ENCODE results near the gene CENPB. TPM values are rescaled to one million over a fixed set of nuclear protein-coding genes. Genes with fewer than 3 reads are reported as not detected.

Gene CENPB
- total and polyA plus RNA-seq, 10 of the 15 experiments (the other 5 are each of a cell fraction or from before 2014, with no cell fraction given), result 0.16 to 71.2 (median 14.0) TPM

- H3K36me3 ChIP-seq (ENCODE audit: control insufficient read depth in 2 of 2, insufficient read depth in 2 of 2, low read length in 1 of 2), result no peaks in the 10 kb centered on the region
- POLR2A ChIA-PET, result no interaction called here
- intact Hi-C loops (cut with micrococcal nuclease; ENCODE audit: unreplicated experiment) (loop anchor here (2.0 kb wide), 2 partner anchors 33 to 71 kb away; partner anchors contain the start of gene AP5S1), in situ Hi-C loops (cut with MboI) (no loop called here)
- no peaks in the 10 kb centered on the region for H3K79me2 ChIP-seq (ENCODE audit: control insufficient read depth, insufficient read depth, low read length)
- no peaks in the 10 kb centered on the region for H3K27me3 ChIP-seq (replicated peaks in 1 of 2; ENCODE audit: control insufficient read depth in 2 of 2, insufficient read depth in 2 of 2, low read length in 1 of 2)
- no peak overlapping the region for H3K27ac ChIP-seq (ENCODE audit: control insufficient read depth, insufficient read depth)
- ATAC-seq, result peak; percentile 67
- CTCF ChIA-PET, result interaction anchor here (0.6 to 1.9 kb wide), 7 partner anchors 9 to 167 kb away, joined by 3 to 9 read pairs (median 3); partner anchors contain the start of gene ADISSP
- no peaks in the 10 kb centered on the region for H3K4me1 ChIP-seq (ENCODE audit: control insufficient read depth, insufficient read depth, low read length)
- TF ChIP-seq MYB (IDR thresholded peaks at IDR 0.05; ENCODE audit: borderline replicate concordance, low read depth, low read length) (no peak), LARP7 (IDR thresholded peaks at IDR 0.05) (0 out of 2 replicates have a peak, but pooled peaks have one; percentile 25), PAX8 (IDR thresholded peaks at IDR 0.05) (no peak), ZBED1 (IDR thresholded peaks at IDR 0.05; ENCODE audit: borderline replicate concordance) (no peak), POLR2A (IDR thresholded peaks at IDR 0.05; ENCODE audit: low read depth, low read length) (peak; percentile 33; the same call in 1 of the 2 replicates), CTCF (IDR thresholded peaks at IDR 0.05 in 2 of 3, conservative IDR thresholded peaks at IDR 0.05 in 1 of 3; ENCODE audit: control insufficient read depth in 2 of 3, extremely low read depth in 1 of 3, insufficient read depth in 1 of 3, low read depth in 3 of 3, low read length in 3 of 3) (peak; percentile 36 to 66 (median 61)), ZZZ3 (IDR thresholded peaks at IDR 0.05; ENCODE audit: control insufficient read depth, insufficient read length, low read depth) (no peak), TCF12 (IDR thresholded peaks at IDR 0.05; ENCODE audit: low read depth, low read length) (no peak), RB1 (IDR thresholded peaks at IDR 0.05; ENCODE audit: borderline replicate concordance) (no peak), YY1 (IDR thresholded peaks at IDR 0.05; ENCODE audit: low read depth, low read length) (peak; percentile 41; the same call in 1 of the 2 replicates), ESRRA (IDR thresholded peaks at IDR 0.05; ENCODE audit: low read length) (no peak), BACH1 (IDR thresholded peaks at IDR 0.05; ENCODE audit: borderline replicate concordance) (no peak), SMC3 (IDR thresholded peaks at IDR 0.05; ENCODE audit: borderline replicate concordance, low read length) (peak; percentile 21; the same call in 1 of the 2 replicates), TBL1XR1 (IDR thresholded peaks at IDR 0.05; ENCODE audit: low read depth, low read length) (no peak), NR2C1 (IDR thresholded peaks at IDR 0.05) (no peak)
- TF ChIP-seq, protein P1, sequence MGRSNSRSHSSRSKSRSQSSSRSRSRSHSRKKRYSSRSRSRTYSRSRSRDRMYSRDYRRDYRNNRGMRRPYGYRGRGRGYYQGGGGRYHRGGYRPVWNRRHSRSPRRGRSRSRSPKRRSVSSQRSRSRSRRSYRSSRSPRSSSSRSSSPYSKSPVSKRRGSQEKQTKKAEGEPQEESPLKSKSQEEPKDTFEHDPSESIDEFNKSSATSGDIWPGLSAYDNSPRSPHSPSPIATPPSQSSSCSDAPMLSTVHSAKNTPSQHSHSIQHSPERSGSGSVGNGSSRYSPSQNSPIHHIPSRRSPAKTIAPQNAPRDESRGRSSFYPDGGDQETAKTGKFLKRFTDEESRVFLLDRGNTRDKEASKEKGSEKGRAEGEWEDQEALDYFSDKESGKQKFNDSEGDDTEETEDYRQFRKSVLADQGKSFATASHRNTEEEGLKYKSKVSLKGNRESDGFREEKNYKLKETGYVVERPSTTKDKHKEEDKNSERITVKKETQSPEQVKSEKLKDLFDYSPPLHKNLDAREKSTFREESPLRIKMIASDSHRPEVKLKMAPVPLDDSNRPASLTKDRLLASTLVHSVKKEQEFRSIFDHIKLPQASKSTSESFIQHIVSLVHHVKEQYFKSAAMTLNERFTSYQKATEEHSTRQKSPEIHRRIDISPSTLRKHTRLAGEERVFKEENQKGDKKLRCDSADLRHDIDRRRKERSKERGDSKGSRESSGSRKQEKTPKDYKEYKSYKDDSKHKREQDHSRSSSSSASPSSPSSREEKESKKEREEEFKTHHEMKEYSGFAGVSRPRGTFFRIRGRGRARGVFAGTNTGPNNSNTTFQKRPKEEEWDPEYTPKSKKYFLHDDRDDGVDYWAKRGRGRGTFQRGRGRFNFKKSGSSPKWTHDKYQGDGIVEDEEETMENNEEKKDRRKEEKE (IDR thresholded peaks at IDR 0.05), result no peak
- TF ChIP-seq, protein P2, sequence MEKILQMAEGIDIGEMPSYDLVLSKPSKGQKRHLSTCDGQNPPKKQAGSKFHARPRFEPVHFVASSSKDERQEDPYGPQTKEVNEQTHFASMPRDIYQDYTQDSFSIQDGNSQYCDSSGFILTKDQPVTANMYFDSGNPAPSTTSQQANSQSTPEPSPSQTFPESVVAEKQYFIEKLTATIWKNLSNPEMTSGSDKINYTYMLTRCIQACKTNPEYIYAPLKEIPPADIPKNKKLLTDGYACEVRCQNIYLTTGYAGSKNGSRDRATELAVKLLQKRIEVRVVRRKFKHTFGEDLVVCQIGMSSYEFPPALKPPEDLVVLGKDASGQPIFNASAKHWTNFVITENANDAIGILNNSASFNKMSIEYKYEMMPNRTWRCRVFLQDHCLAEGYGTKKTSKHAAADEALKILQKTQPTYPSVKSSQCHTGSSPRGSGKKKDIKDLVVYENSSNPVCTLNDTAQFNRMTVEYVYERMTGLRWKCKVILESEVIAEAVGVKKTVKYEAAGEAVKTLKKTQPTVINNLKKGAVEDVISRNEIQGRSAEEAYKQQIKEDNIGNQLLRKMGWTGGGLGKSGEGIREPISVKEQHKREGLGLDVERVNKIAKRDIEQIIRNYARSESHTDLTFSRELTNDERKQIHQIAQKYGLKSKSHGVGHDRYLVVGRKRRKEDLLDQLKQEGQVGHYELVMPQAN (conservative IDR thresholded peaks at IDR 0.05), result no peak
- WGBS (ENCODE audit: insufficient coverage, insufficient replicate concordance, low lambda C conversion rate, missing lambda C conversion rate), result 66% methylated on average over 72 of the region's 72 CpGs
- DNase-seq (ENCODE audit: low read depth, low spot score), result no peak
- FAIRE-seq, result no peak
- H2AFZ ChIP-seq (ENCODE audit: control insufficient read depth, low read depth, low read length), result no peak overlapping the region
- BruUV-seq (replicated peaks), result no TSS peak
- SMC1A ChIA-PET (ENCODE audit: uncharacterized antibody, unreplicated experiment), result interaction anchor here (0.8 to 0.9 kb wide), 3 partner anchors 18 to 208 kb away, joined by 3 read pairs; partner anchors contain the start of gene ADISSP
- H4K20me1 ChIP-seq (ENCODE audit: control insufficient read depth, insufficient read depth), result no peaks in the 10 kb centered on the region
- no peak overlapping the region for H3K9ac ChIP-seq (ENCODE audit: control insufficient read depth, insufficient read depth, low read length)
- H3K4me3 ChIP-seq, result no peak overlapping the region
- RAD21 ChIA-PET (ENCODE audit: unreplicated experiment), result no interaction called here
- no peaks in the 10 kb centered on the region for H3K9me3 ChIP-seq (replicated peaks; ENCODE audit: control insufficient read depth, insufficient read depth, low read length)
- H3K4me2 ChIP-seq (ENCODE audit: control insufficient read depth, insufficient read depth), result no peak overlapping the region
These were observed 36.6 kb downstream of the CENPB start for GRCh38 chr20:3749689-3750531.
